Ishikawa (cell line): ENCODE results near the gene GEMIN4.

Experiments used
- CEBPB ChIP-seq: IDR thresholded peaks from 2 replicates; pipeline ENCODE4 v1.6.1; 2012
- CREB1 ChIP-seq: IDR thresholded peaks from 2 replicates; pipeline ENCODE4 v1.6.1; 2012; ENCODE audit warnings: low read depth
- EGR1 ChIP-seq: IDR thresholded peaks from 2 replicates; pipeline ENCODE4 v1.6.1; 2012
- EP300 ChIP-seq: IDR thresholded peaks from 2 replicates; pipeline ENCODE4 v1.6.1; 2012; ENCODE audit warnings: borderline replicate concordance
- FOXM1 ChIP-seq: IDR thresholded peaks from 2 replicates; pipeline ENCODE4 v1.6.1; 2012; ENCODE audit warnings: low read depth, borderline replicate concordance
- NFIC ChIP-seq: IDR thresholded peaks from 2 replicates; pipeline ENCODE4 v1.6.1; 2012
- RAD21 ChIP-seq: IDR thresholded peaks from 2 replicates; pipeline ENCODE4 v1.6.1; 2012; ENCODE audit warnings: low read depth
- TAF1 ChIP-seq: IDR thresholded peaks from 2 replicates; pipeline ENCODE4 v1.6.1; 2012; ENCODE audit warnings: low read depth, mild to moderate bottlenecking
- TCF12 ChIP-seq: IDR thresholded peaks from 2 replicates; pipeline ENCODE4 v1.6.1; 2012; ENCODE audit warnings: low read depth
- TEAD4 ChIP-seq: IDR thresholded peaks from 2 replicates; pipeline ENCODE4 v1.6.1; 2012
- YY1 ChIP-seq: IDR thresholded peaks from 2 replicates; pipeline ENCODE4 v1.6.1; 2012; ENCODE audit warnings: low read depth
- ZBTB7A ChIP-seq: IDR thresholded peaks from 2 replicates; pipeline ENCODE4 v1.6.1; 2012; ENCODE audit warnings: low read depth
- TF ChIP-seq, protein P1 (sequence below): IDR thresholded peaks from 2 replicates; pipeline ENCODE4 v1.6.1; 2012
- TF ChIP-seq, protein P2 (sequence below): IDR thresholded peaks from 2 replicates; pipeline ENCODE4 v1.6.1; 2012
- TF ChIP-seq, protein P3 (sequence below): IDR thresholded peaks from 2 replicates; pipeline ENCODE4 v1.6.1; 2012; ENCODE audit warnings: low read depth, mild to moderate bottlenecking

Gene GEMIN4

DNA sequence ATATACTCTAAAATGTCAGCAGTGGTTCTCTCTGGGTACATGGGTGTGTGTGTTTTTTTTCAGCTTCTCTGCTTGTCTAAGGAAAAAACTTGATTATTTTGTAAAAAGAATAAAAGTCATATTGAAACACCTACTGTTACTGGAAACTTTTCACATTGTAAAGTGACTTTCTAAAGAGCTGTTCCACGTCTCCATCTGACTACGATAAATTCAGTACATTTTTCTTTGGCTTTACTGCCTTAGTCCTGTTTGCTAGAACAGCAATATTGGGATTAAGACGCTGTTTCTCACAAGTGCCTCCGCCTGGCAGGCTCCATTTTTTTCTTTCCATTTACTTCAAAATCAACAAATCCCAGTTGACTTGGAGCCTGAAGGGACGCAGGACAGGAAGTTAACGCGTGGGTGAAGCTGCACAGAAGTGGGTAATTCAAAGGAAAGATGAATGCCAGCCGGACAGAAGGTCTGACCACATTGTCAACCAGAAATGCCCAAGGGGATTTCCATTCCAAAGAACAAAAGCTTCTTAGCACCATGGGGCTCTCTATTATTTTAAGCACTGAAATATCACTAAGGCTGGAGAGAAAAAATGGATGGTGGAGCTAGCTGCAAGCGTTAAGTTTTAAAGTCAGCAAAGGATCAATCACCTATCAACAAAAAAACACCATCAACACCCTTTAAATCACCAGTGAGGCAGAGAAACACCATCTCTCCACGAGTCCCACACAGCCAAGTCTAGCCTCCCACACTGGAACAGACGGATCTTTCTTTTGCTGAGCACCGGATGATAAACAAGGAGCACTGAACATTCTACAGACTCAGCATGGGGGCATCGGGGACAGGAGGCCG is 21.6 kb upstream of the GEMIN4 start:
- TF ChIP-seq EGR1 (no peak), CREB1 (no peak), FOXM1 (no peak), TCF12 (no peak), ZBTB7A (no peak), TAF1 (no peak), TEAD4 (no peak), RAD21 (no peak), CEBPB (no peak), NFIC (no peak), YY1 (no peak), EP300 (no peak)
- TF ChIP-seq, protein P1, sequence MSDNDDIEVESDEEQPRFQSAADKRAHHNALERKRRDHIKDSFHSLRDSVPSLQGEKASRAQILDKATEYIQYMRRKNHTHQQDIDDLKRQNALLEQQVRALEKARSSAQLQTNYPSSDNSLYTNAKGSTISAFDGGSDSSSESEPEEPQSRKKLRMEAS: no peak
- TF ChIP-seq, protein P2, sequence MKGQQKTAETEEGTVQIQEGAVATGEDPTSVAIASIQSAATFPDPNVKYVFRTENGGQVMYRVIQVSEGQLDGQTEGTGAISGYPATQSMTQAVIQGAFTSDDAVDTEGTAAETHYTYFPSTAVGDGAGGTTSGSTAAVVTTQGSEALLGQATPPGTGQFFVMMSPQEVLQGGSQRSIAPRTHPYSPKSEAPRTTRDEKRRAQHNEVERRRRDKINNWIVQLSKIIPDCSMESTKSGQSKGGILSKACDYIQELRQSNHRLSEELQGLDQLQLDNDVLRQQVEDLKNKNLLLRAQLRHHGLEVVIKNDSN: no peak
- TF ChIP-seq, protein P3, sequence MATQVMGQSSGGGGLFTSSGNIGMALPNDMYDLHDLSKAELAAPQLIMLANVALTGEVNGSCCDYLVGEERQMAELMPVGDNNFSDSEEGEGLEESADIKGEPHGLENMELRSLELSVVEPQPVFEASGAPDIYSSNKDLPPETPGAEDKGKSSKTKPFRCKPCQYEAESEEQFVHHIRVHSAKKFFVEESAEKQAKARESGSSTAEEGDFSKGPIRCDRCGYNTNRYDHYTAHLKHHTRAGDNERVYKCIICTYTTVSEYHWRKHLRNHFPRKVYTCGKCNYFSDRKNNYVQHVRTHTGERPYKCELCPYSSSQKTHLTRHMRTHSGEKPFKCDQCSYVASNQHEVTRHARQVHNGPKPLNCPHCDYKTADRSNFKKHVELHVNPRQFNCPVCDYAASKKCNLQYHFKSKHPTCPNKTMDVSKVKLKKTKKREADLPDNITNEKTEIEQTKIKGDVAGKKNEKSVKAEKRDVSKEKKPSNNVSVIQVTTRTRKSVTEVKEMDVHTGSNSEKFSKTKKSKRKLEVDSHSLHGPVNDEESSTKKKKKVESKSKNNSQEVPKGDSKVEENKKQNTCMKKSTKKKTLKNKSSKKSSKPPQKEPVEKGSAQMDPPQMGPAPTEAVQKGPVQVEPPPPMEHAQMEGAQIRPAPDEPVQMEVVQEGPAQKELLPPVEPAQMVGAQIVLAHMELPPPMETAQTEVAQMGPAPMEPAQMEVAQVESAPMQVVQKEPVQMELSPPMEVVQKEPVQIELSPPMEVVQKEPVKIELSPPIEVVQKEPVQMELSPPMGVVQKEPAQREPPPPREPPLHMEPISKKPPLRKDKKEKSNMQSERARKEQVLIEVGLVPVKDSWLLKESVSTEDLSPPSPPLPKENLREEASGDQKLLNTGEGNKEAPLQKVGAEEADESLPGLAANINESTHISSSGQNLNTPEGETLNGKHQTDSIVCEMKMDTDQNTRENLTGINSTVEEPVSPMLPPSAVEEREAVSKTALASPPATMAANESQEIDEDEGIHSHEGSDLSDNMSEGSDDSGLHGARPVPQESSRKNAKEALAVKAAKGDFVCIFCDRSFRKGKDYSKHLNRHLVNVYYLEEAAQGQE: no peak

DNA sequence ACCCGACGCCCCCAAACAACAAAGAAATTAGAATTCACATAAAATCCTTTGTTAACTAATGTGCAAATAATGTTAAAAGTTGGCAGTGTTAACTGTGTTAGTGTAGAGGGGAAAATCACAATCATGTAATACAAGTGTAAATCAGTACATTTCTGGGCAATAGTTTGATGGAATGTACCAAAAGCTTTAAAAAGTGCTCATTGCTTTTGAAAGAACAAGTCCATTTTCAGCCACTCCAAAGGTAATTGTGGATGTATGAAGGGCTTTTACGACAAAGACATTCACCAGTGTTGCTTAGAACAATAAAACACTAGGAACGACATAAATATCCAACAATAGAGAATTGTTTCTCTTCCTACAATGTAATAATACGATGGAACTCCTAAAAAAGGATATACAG is 21.0 kb upstream of the GEMIN4 start:
- TF ChIP-seq CREB1: no peak

DNA sequence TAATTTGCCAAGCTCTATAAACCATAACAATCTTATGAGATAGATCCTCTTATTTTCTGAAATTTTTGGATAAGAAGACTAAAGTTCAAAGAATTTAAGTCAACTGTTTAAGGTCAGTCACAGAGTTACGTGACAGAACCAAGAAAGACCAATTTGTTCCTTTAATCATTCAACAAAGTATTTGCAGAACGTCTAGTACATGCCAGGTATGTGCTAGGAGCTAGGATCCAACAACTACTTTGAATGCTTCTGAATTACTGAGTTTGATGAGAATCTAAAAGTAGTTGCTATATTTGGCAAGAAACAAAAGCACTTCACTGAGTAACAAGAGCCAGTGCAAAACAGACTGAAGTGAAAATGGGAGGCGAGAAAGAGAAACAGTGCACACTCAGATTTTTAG is 15.0 kb upstream of the GEMIN4 start:
- TF ChIP-seq ZBTB7A (no peak), EGR1 (no peak), NFIC (no peak), RAD21 (no peak), YY1 (no peak), TAF1 (no peak), CREB1 (no peak)
- TF ChIP-seq, protein P2: no peak

DNA sequence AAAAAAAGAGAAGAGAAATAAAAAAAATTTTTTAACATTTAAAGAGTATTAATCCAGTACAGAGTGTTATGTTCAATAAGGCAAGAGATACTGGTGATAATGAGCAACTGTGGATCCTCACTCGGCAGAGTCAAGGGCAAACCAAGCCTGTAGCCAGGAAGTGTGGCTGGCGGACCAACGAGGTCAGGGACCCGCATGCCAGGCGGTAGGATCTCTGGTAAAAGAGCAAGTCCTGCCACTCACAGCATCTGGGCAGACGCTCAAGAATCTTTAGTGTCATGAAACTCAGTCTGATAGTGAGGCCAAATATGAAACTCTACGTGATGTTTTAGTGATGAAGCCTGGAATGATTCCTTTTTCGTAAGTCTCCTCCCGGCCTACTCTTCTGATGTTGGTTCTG is 8.3 kb upstream of the GEMIN4 start:
- TF ChIP-seq RAD21: no peak
- TF ChIP-seq EP300: no peak
- no peak for TF ChIP-seq NFIC
- TF ChIP-seq CEBPB: no peak
- no peak for TF ChIP-seq TEAD4
- TF ChIP-seq, protein P2: no peak
- TF ChIP-seq ZBTB7A: no peak
- no peak for TF ChIP-seq TCF12
- no peak for TF ChIP-seq FOXM1
- TF ChIP-seq, protein P1: no peak
- TF ChIP-seq EGR1: no peak
- TF ChIP-seq, protein P3: no peak
- TF ChIP-seq TAF1: no peak
- no peak for TF ChIP-seq CREB1
- TF ChIP-seq YY1: no peak

DNA sequence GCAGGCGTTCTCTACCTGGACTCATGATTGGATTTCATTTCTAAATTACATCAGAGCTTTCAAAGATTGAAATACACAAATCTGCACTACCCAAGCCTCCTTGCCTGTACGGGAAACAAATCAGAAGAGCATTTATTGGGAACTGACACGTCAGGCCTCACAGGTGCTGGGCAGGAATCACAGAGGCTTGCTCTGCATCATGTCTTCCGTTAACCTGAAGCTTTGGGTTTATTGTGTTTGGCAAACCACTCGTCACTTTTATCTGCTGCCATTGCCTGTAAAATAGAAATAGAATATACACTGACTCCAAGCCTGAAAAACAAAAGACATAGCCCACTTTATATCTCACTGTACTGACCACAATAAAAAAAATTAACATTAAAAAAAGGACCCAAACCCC is 7.9 kb upstream of the GEMIN4 start:
- TF ChIP-seq, protein P1: no peak
- TF ChIP-seq, protein P3: no peak
- TF ChIP-seq CEBPB (no peak), RAD21 (no peak)
